GM10248 (cell line): Measurements from ENCODE around the gene NFKBIZ.
"Not testable (repeated sequence)": the region's sequence is repeated elsewhere in the genome, so short reads cannot be mapped to it uniquely, and the experiment has no call there.

Experiments
- CTCF ChIA-PET: fragments of 300-600 bp; sonication (Branson Sonifier 250); formaldehyde crosslinking; extraction: SDS; loops from one replicate; lab custom pipeline; 2021; ENCODE audit warnings: antibody characterized with exemption; lab: Yijun Ruan, JAX
- POLR2A ChIA-PET: fragments of 350-650 bp; sonication (Branson Sonifier 250); formaldehyde crosslinking; extraction: SDS; loops from one replicate; lab custom pipeline; 2020; ENCODE audit warnings: antibody characterized with exemption; lab: Yijun Ruan, JAX
- DNase-seq: peaks from one replicate; pipeline ENCODE4 v3.0.0; 2012; ENCODE audit errors: extremely low spot score
- CTCF ChIP-seq: IDR thresholded peaks from 2 replicates; pipeline ENCODE4 v1.5.1; 2012; ENCODE audit warnings: mild to moderate bottlenecking, low read depth; ENCODE audit errors: extremely low read depth, missing control alignments, control extremely low read depth

The NFKBIZ gene

GRCh38 chr3:101861789-101862415 lies 12.6 kb downstream of the NFKBIZ start:
- DNase-seq: no peak
- no peak for TF ChIP-seq CTCF
- CTCF ChIA-PET: no interaction called here
- POLR2A ChIA-PET: interaction anchor here (0.6 to 1.3 kb wide), 4 partner anchors 12 to 185 kb away, joined by 3 to 17 read pairs (median 4); partner anchors contain the start of gene NFKBIZ

GRCh38 chr3:101862416-101863165 lies 13.3 kb downstream of the NFKBIZ start:
- CTCF ChIA-PET: interaction anchor here (1.3 kb wide), 1 partner anchor 362 kb away, joined by 6 read pairs; no protein-coding TSS in a partner anchor
- TF ChIP-seq CTCF: no peak
- POLR2A ChIA-PET: interaction anchor here (1.1 to 2.4 kb wide), 2 partner anchors 13 to 28 kb away, joined by 3 to 11 read pairs; partner anchors contain the start of gene NFKBIZ
- DNase-seq: no peak

GRCh38 chr3:101864926-101865325 lies 15.6 kb downstream of the NFKBIZ start:
- DNase-seq: not testable (repeated sequence)
- POLR2A ChIA-PET: interaction anchor here (1.4 to 2.4 kb wide), 2 partner anchors 15 kb away, joined by 5 to 11 read pairs; partner anchors contain the start of gene NFKBIZ
- CTCF ChIA-PET: interaction anchor here (0.9 to 1.8 kb wide), 4 partner anchors 9 to 33 kb away, joined by 3 to 4 read pairs (median 4); no protein-coding TSS in a partner anchor

GRCh38 chr3:101865751-101866509 lies 16.6 kb downstream of the NFKBIZ start:
- ChIA-PET POLR2A (interaction anchor here (1.4 kb wide), 1 partner anchor 16 kb away, joined by 5 read pairs; the partner anchor contains the start of gene NFKBIZ), CTCF (interaction anchor here (0.9 to 1.1 kb wide), 4 partner anchors 10 to 44 kb away, joined by 3 to 4 read pairs (median 4); no protein-coding TSS in a partner anchor)
- TF ChIP-seq CTCF: no peak
- DNase-seq: no peak

GRCh38 chr3:101867511-101867910 lies 18.2 kb downstream of the NFKBIZ start:
- CTCF ChIA-PET: interaction anchor here (0.8 to 1.7 kb wide), 6 partner anchors 8 to 64 kb away, joined by 3 to 7 read pairs (median 3); no protein-coding TSS in a partner anchor

More at GRCh38 chr3:101867511-101867910, 18.2 kb downstream of the NFKBIZ start:
- no peak for TF ChIP-seq CTCF
- POLR2A ChIA-PET: interaction anchor here (1.2 kb wide), 1 partner anchor 18 kb away, joined by 3 read pairs; the partner anchor contains the start of gene NFKBIZ
- DNase-seq: no peak
